Measurements from ENCODE around the gene EIPR1.

DNA sequence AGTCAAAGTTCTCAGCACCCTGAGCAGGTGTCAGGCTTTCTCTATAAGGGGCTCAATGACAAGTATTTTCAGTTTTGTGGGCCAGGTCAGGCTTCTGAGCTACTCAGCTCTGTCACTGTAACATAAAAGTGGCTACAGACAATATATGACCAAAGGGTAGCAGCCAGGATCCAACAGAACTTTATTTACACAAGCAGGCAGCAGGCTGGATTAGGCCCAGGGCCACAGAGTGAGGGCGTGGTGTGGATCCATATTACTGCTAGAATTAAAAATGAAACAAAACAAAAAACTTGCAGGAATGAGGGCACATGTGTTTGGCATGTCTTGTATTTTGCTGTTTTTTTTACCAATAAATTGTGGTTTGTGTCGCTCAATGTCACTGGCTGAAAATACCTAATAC, 143.7 kb downstream of the EIPR1 start:
- TF ChIP-seq ARNTL (CRISPR knock-in tag; IDR thresholded peaks at IDR 0.05; ENCODE audit: borderline replicate concordance, low read depth) (no peak), CSRNP3 (CRISPR knock-in tag; IDR thresholded peaks at IDR 0.05) (no peak), ZNF8 (CRISPR knock-in tag; IDR thresholded peaks at IDR 0.05) (no peak), GLIS3 (CRISPR knock-in tag; IDR thresholded peaks at IDR 0.05) (no peak), TCF4 (CRISPR knock-in tag; IDR thresholded peaks at IDR 0.05; ENCODE audit: borderline replicate concordance) (no peak), OSR1 (CRISPR knock-in tag; IDR thresholded peaks at IDR 0.05) (no peak), ZC3H10 (CRISPR knock-in tag; IDR thresholded peaks at IDR 0.05) (no peak), PATZ1 (CRISPR knock-in tag; IDR thresholded peaks at IDR 0.05; ENCODE audit: borderline replicate concordance) (no peak)
- TF ChIP-seq, protein P1, sequence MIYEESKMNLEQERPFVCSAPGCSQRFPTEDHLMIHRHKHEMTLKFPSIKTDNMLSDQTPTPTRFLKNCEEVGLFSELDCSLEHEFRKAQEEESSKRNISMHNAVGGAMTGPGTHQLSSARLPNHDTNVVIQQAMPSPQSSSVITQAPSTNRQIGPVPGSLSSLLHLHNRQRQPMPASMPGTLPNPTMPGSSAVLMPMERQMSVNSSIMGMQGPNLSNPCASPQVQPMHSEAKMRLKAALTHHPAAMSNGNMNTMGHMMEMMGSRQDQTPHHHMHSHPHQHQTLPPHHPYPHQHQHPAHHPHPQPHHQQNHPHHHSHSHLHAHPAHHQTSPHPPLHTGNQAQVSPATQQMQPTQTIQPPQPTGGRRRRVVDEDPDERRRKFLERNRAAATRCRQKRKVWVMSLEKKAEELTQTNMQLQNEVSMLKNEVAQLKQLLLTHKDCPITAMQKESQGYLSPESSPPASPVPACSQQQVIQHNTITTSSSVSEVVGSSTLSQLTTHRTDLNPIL (CRISPR knock-in tag; IDR thresholded peaks at IDR 0.05; ENCODE audit: low read depth) = no peak
